Vagina (tissue), 2 donors: ENCODE measurements around the gene PCBP3. TPM values are rescaled to one million over a fixed set of nuclear protein-coding genes. Genes with fewer than 3 reads are reported as not detected.

Experiments
- DNase-seq, 2 donors: peaks; one replicate each; pipeline ENCODE4 v3.0.0-alpha.2; 2017; ENCODE audit errors: extremely low spot score in 2 of 2
- H3K27ac ChIP-seq: fragments of 200-600 bp; sonication (generic); one replicate; pipeline ENCODE4 v1.5.1; 2019
- H3K27me3 ChIP-seq: fragments of 200-600 bp; sonication (generic); one replicate; pipeline ENCODE4 v1.5.1; 2019
- H3K36me3 ChIP-seq, 2 donors: fragments of 200-600 bp; sonication (generic); one replicate each; pipeline ENCODE4 v1.5.1; 2017 to 2019
- H3K4me1 ChIP-seq: fragments of 200-600 bp; sonication (generic); one replicate; pipeline ENCODE4 v1.5.1; 2019
- H3K4me3 ChIP-seq, 2 donors: fragments of 200-600 bp; sonication (generic); 1 replicate in 1 of 2; 2 replicates in 1 of 2; pipeline ENCODE4 v1.5.1; 2016 to 2019
- H3K9me3 ChIP-seq: fragments of 200-600 bp; sonication (generic); one replicate; pipeline ENCODE4 v1.5.1; 2019
- CTCF ChIP-seq, 3 experiments: fragments of 450-650 bp in 2 of 3; fragments of 200-600 bp in 1 of 3; sonication (generic) in 1 of 3; IDR thresholded peaks; one replicate each; pipeline ENCODE4 v1.5.1; 2017 to 2019; ENCODE audit warnings: antibody characterized with exemption in 3 of 3, mild to moderate bottlenecking in 2 of 3, moderate library complexity in 2 of 3
- POLR2A ChIP-seq, 2 donors: fragments of 450-650 bp; IDR thresholded peaks; one replicate each; pipeline ENCODE4 v1.6.1; 2017; ENCODE audit warnings: antibody characterized with exemption in 2 of 2, mild to moderate bottlenecking in 2 of 2, moderate library complexity in 2 of 2
- POLR2AphosphoS5 ChIP-seq, 2 donors: sonication (generic); formaldehyde crosslinking; IDR thresholded peaks; one replicate each; pipeline ENCODE4 v1.9.0; 2017; ENCODE audit warnings: antibody characterized with exemption in 2 of 2, mild to moderate bottlenecking in 2 of 2, low read depth in 1 of 2; ENCODE audit not compliant: insufficient read depth in 1 of 2
- intact Hi-C: fragments of 100-400 bp; cut with DNase I; formaldehyde crosslinking; loops from one replicate; pipeline ENCODE4 v1.15.1; 2023
- total RNA-seq: library from RNA; depleted of rRNA; stranded (reverse); fragments of >200 nt; gene quantifications from one replicate; pipeline ENCODE4 v1.2.3, GENCODE V29; 2016

Gene PCBP3
- total RNA-seq, 1 donor from 2014 or later = 4.9 TPM

GRCh38 chr21:45940621-45941337 is 297.3 kb downstream of the PCBP3 start:
- intact Hi-C loops = no loop called here
- H3K27me3 ChIP-seq = no peaks in the 10 kb centered on the region
- DNase-seq = no peak

GRCh38 chr21:45941338-45941710 is 297.8 kb downstream of the PCBP3 start:
- H3K4me3 ChIP-seq = no peak overlapping the region
- DNase-seq = no peak
- intact Hi-C loops = no loop called here
- no peak for TF ChIP-seq POLR2AphosphoS5 (IDR thresholded peaks at IDR 0.05; ENCODE audit: insufficient read depth in 1 of 2, low read depth in 1 of 2)
- no peak for TF ChIP-seq POLR2A (IDR thresholded peaks at IDR 0.05)
- TF ChIP-seq CTCF (IDR thresholded peaks at IDR 0.05) = no peak
- no peaks in the 10 kb centered on the region for H3K4me1 ChIP-seq
- H3K36me3 ChIP-seq = no peaks in the 10 kb centered on the region
- no peaks in the 10 kb centered on the region for H3K9me3 ChIP-seq
- H3K27ac ChIP-seq = no peak overlapping the region
- no peaks in the 10 kb centered on the region for H3K27me3 ChIP-seq

More at GRCh38 chr21:45940621-45941337, 297.3 kb downstream of the PCBP3 start:
- Histone ChIP-seq H3K4me3 (no peak overlapping the region), H3K36me3 (no peaks in the 10 kb centered on the region), H3K4me1 (no peaks in the 10 kb centered on the region), H3K9me3 (no peaks in the 10 kb centered on the region), H3K27ac (no peak overlapping the region)
- no peak for TF ChIP-seq POLR2AphosphoS5 (IDR thresholded peaks at IDR 0.05; ENCODE audit: insufficient read depth in 1 of 2, low read depth in 1 of 2)
- TF ChIP-seq CTCF (IDR thresholded peaks at IDR 0.05) = no peak
- no peak for TF ChIP-seq POLR2A (IDR thresholded peaks at IDR 0.05)

GRCh38 chr21:45941717-45942546 is 298.4 kb downstream of the PCBP3 start:
- no peaks in the 10 kb centered on the region for H3K4me1 ChIP-seq
- H3K4me3 ChIP-seq = no peak overlapping the region
- no peaks in the 10 kb centered on the region for H3K9me3 ChIP-seq
- H3K27me3 ChIP-seq = no peaks in the 10 kb centered on the region
- intact Hi-C loops = no loop called here
- DNase-seq = no peak
- H3K27ac ChIP-seq = no peak overlapping the region
- TF ChIP-seq CTCF (IDR thresholded peaks at IDR 0.05) (no peak), POLR2A (IDR thresholded peaks at IDR 0.05) (no peak), POLR2AphosphoS5 (IDR thresholded peaks at IDR 0.05; ENCODE audit: insufficient read depth in 1 of 2, low read depth in 1 of 2) (no peak)
- no peaks in the 10 kb centered on the region for H3K36me3 ChIP-seq

- Histone ChIP-seq H3K4me1 (no peaks in the 10 kb centered on the region), H3K9me3 (no peaks in the 10 kb centered on the region), H3K36me3 (no peaks in the 10 kb centered on the region), H3K4me3 (no peak overlapping the region), H3K27ac (no peak overlapping the region), H3K27me3 (no peaks in the 10 kb centered on the region)
- TF ChIP-seq CTCF (IDR thresholded peaks at IDR 0.05) = no peak
- no peak for TF ChIP-seq POLR2AphosphoS5 (IDR thresholded peaks at IDR 0.05; ENCODE audit: insufficient read depth in 1 of 2, low read depth in 1 of 2)
- TF ChIP-seq POLR2A (IDR thresholded peaks at IDR 0.05) = no peak
- DNase-seq = no peak
- intact Hi-C loops = no loop called here
Measured at GRCh38 chr21:45942755-45943629, 299.5 kb downstream of the PCBP3 start.
